HCT116 (cell line): ENCODE measurements around the gene BICD1.

Experiments
- ATF3 ChIP-seq: IDR thresholded peaks from 2 replicates; pipeline ENCODE4 v1.6.1; 2012
- EZH2 ChIP-seq: fragments of 200-600 bp; sonication (generic); IDR thresholded peaks from 2 replicates; pipeline ENCODE4 v1.6.1; 2017; ENCODE audit warnings: antibody characterized with exemption, mixed run types
- MAX ChIP-seq: IDR thresholded peaks from 2 replicates; pipeline ENCODE4 v1.6.1; 2012
- POLR2A ChIP-seq: IDR thresholded peaks from 2 replicates; pipeline ENCODE4 v1.7.0; 2011; ENCODE audit warnings: borderline replicate concordance; ENCODE audit not compliant: insufficient read depth, insufficient read length; ENCODE audit errors: extremely low read depth
- POLR2AphosphoS5 ChIP-seq: IDR thresholded peaks from 2 replicates; pipeline ENCODE4 v1.6.1; 2011; ENCODE audit warnings: mild to moderate bottlenecking, low read depth, low read length, moderate library complexity
- RAD21 ChIP-seq: IDR thresholded peaks from 2 replicates; pipeline ENCODE4 v1.6.1; 2012; ENCODE audit warnings: low read depth, mild to moderate bottlenecking
- TCF7L2 ChIP-seq: IDR thresholded peaks from 2 replicates; pipeline ENCODE4 v1.7.0; 2011; ENCODE audit warnings: borderline replicate concordance, inconsistent platforms; ENCODE audit not compliant: insufficient read depth, insufficient read length; ENCODE audit errors: extremely low read depth
- YY1 ChIP-seq: IDR thresholded peaks from 2 replicates; pipeline ENCODE4 v1.6.1; 2011; ENCODE audit warnings: low read length, low read depth, moderate library complexity, mild to moderate bottlenecking; ENCODE audit not compliant: insufficient replicate concordance; ENCODE audit errors: extremely low read depth
- ZNF274 ChIP-seq: fragments of 200-500 bp; sonication (Bioruptor generic); IDR thresholded peaks from 2 replicates; pipeline ENCODE4 v1.6.1; 2014; ENCODE audit warnings: mild to moderate bottlenecking, low read depth, low read length, inconsistent platforms
- TF ChIP-seq, protein P1 (sequence below), 3 experiments: fragments of 200-600 bp in 1 of 3; sonication (generic) in 1 of 3; IDR thresholded peaks in 2 of 3; conservative IDR thresholded peaks in 1 of 3; 2 replicates each; pipeline ENCODE4 v1.5.1; 2012 to 2017; ENCODE audit warnings: low read depth in 2 of 3, low read length in 2 of 3, antibody characterized with exemption in 1 of 3, borderline replicate concordance in 1 of 3, control low read depth in 1 of 3, mild to moderate bottlenecking in 1 of 3, mixed read lengths in 1 of 3, mixed run types in 1 of 3, moderate library complexity in 1 of 3; ENCODE audit not compliant: insufficient read depth in 1 of 3
- TF ChIP-seq, protein P2 (sequence below): IDR thresholded peaks from 2 replicates; pipeline ENCODE4 v1.6.1; 2012; ENCODE audit warnings: low read depth

DNA sequence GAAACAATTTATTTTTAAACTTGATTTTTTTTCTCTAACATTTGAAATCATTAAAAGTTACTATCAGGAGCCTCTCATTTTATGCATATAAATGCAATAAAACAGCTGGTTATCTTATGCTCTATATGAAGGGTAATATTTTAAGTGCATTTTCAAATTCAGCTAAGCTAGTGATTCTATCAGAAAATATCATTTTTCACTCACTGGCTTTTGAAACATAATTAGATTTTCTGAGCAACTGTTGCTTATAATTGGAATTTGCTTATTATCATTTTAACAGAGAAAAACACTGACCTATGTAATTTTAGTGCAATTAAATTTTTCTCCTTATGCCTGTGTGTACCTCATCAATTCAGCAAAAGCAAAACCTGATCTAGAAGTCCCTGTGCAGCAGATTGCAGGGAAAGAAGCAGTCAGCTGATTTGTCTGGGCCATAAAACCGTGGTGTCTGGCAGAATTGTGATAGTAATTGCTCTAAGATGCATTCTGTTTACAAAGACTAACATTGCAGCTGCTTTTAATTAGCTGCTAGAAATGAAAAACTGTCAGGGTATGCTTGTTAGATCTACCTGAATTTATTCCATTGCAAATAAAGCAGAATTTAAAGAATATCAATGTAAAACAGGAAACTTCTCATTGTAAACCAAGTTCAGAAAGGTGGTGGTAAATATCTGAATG, 75.0 kb downstream of the BICD1 start:
- TF ChIP-seq POLR2AphosphoS5 (no peak), EZH2 (no peak), MAX (no peak), POLR2A (no peak), YY1 (no peak), TCF7L2 (no peak), ZNF274 (no peak), RAD21 (no peak), ATF3 (no peak)
- TF ChIP-seq, protein P1, sequence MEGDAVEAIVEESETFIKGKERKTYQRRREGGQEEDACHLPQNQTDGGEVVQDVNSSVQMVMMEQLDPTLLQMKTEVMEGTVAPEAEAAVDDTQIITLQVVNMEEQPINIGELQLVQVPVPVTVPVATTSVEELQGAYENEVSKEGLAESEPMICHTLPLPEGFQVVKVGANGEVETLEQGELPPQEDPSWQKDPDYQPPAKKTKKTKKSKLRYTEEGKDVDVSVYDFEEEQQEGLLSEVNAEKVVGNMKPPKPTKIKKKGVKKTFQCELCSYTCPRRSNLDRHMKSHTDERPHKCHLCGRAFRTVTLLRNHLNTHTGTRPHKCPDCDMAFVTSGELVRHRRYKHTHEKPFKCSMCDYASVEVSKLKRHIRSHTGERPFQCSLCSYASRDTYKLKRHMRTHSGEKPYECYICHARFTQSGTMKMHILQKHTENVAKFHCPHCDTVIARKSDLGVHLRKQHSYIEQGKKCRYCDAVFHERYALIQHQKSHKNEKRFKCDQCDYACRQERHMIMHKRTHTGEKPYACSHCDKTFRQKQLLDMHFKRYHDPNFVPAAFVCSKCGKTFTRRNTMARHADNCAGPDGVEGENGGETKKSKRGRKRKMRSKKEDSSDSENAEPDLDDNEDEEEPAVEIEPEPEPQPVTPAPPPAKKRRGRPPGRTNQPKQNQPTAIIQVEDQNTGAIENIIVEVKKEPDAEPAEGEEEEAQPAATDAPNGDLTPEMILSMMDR (IDR thresholded peaks at IDR 0.05 in 2 of 3, conservative IDR thresholded peaks at IDR 0.05 in 1 of 3; ENCODE audit: borderline replicate concordance in 1 of 3, insufficient read depth in 1 of 3, low read depth in 2 of 3, low read length in 2 of 3), result no peak
- TF ChIP-seq, protein P2, sequence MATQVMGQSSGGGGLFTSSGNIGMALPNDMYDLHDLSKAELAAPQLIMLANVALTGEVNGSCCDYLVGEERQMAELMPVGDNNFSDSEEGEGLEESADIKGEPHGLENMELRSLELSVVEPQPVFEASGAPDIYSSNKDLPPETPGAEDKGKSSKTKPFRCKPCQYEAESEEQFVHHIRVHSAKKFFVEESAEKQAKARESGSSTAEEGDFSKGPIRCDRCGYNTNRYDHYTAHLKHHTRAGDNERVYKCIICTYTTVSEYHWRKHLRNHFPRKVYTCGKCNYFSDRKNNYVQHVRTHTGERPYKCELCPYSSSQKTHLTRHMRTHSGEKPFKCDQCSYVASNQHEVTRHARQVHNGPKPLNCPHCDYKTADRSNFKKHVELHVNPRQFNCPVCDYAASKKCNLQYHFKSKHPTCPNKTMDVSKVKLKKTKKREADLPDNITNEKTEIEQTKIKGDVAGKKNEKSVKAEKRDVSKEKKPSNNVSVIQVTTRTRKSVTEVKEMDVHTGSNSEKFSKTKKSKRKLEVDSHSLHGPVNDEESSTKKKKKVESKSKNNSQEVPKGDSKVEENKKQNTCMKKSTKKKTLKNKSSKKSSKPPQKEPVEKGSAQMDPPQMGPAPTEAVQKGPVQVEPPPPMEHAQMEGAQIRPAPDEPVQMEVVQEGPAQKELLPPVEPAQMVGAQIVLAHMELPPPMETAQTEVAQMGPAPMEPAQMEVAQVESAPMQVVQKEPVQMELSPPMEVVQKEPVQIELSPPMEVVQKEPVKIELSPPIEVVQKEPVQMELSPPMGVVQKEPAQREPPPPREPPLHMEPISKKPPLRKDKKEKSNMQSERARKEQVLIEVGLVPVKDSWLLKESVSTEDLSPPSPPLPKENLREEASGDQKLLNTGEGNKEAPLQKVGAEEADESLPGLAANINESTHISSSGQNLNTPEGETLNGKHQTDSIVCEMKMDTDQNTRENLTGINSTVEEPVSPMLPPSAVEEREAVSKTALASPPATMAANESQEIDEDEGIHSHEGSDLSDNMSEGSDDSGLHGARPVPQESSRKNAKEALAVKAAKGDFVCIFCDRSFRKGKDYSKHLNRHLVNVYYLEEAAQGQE, result no peak
